GM12878 (cell line): Measurements from ENCODE around the gene LRFN2. TPM values are rescaled to one million over a fixed set of nuclear protein-coding genes. Genes with fewer than 3 reads are reported as not detected.

Source experiments
- ATAC-seq: fragments of 200-7000 bp; cut with Tn5 transposase; 3 replicates; pipeline ENCODE4 v1.9.1; 2020; ENCODE audit warnings: mild to moderate bottlenecking, moderate library complexity
- BruUV-seq: library from RNA; stranded (reverse); fragments of 400-500 nt; replicated peaks from 2 replicates; lab custom pipeline; 2021; lab: Mats Ljungman, UMichigan
- CTCF ChIA-PET: fragments of 300-600 bp; sonication (Branson Sonifier 250); formaldehyde crosslinking; extraction: SDS; loops from one replicate; lab custom pipeline; 2021; ENCODE audit warnings: inconsistent platforms; lab: Yijun Ruan, JAX
- POLR2A ChIA-PET: fragments of 350-600 bp; formaldehyde crosslinking; extraction: SDS; loops from one replicate; lab custom pipeline; 2021; ENCODE audit warnings: inconsistent platforms; lab: Charles Lee
- RAD21 ChIA-PET: fragments of 300-600 bp; sonication (Branson Sonifier 250); formaldehyde crosslinking; loops from one replicate; lab custom pipeline; 2023; ENCODE audit warnings: antibody characterized with exemption; ENCODE audit not compliant: unreplicated experiment; lab: Charles Lee
- SMC1A ChIA-PET: fragments of 300-600 bp; sonication (Branson Sonifier 250); formaldehyde crosslinking; loops from one replicate; lab custom pipeline; 2023; ENCODE audit not compliant: unreplicated experiment, uncharacterized antibody; lab: Charles Lee
- DNase-seq: peaks from one replicate; pipeline ENCODE4 v3.0.0-alpha.2; 2011; ENCODE audit warnings: low read depth, low spot score
- FAIRE-seq: peaks from 3 replicates; lab custom pipeline; 2011; peaks lifted over from hg19 to GRCh38; lab: Jason Lieb, UNC
- H2AFZ ChIP-seq: 2 replicates; pipeline ENCODE4 v1.6.0; 2011; ENCODE audit warnings: low read depth, low read length, control low read depth; ENCODE audit not compliant: control insufficient read depth
- H3K27ac ChIP-seq: 2 replicates; pipeline ENCODE4 v1.5.1; 2011; ENCODE audit warnings: control low read depth; ENCODE audit not compliant: control insufficient read depth, insufficient read depth
- H3K27me3 ChIP-seq, 2 experiments: replicated peaks in 1 of 2; 2 replicates each; pipeline versions ENCODE4 v1.6.0 to v1.6.1; 2011; ENCODE audit warnings: low read length in 1 of 2; ENCODE audit not compliant: control insufficient read depth in 2 of 2, insufficient read depth in 2 of 2
- H3K36me3 ChIP-seq, 2 experiments: 2 replicates each; pipeline ENCODE4 v1.5.1; 2011; ENCODE audit warnings: low read length in 1 of 2; ENCODE audit not compliant: control insufficient read depth in 2 of 2, insufficient read depth in 2 of 2
- H3K4me1 ChIP-seq: 2 replicates; pipeline ENCODE4 v1.6.1; 2011; ENCODE audit warnings: mild to moderate bottlenecking, low read length, moderate library complexity, mixed read lengths; ENCODE audit not compliant: control insufficient read depth, insufficient read depth
- H3K4me2 ChIP-seq: 2 replicates; pipeline ENCODE4 v1.6.0; 2011; ENCODE audit warnings: control low read depth; ENCODE audit not compliant: control insufficient read depth, insufficient read depth
- H3K4me3 ChIP-seq: fragments of 200-600 bp; sonication (generic); 2 replicates; pipeline ENCODE4 v1.5.1; 2016
- H3K79me2 ChIP-seq: 2 replicates; pipeline ENCODE4 v1.6.0; 2011; ENCODE audit warnings: low read length; ENCODE audit not compliant: control insufficient read depth, insufficient read depth
- H3K9ac ChIP-seq: 2 replicates; pipeline ENCODE4 v1.8.0; 2011; ENCODE audit warnings: low read length, control low read depth, mixed read lengths; ENCODE audit not compliant: control insufficient read depth, insufficient read depth
- H3K9me3 ChIP-seq: replicated peaks from 3 replicates; pipeline ENCODE4 v1.5.1; 2011; ENCODE audit warnings: mild to moderate bottlenecking, low read length; ENCODE audit not compliant: control insufficient read depth, insufficient read depth
- H4K20me1 ChIP-seq: 2 replicates; pipeline ENCODE4 v1.6.0; 2011; ENCODE audit not compliant: control insufficient read depth, insufficient read depth
- MTA2 ChIP-seq: fragments of 450-650 bp; IDR thresholded peaks from 2 replicates; pipeline ENCODE4 v1.6.1; 2016; ENCODE audit warnings: low read depth, mild to moderate bottlenecking, moderate library complexity
- NFXL1 ChIP-seq: fragments of 450-650 bp; IDR thresholded peaks from 2 replicates; pipeline ENCODE4 v1.6.1; 2017; ENCODE audit warnings: antibody characterized with exemption, mild to moderate bottlenecking, borderline replicate concordance
- RCOR1 ChIP-seq: conservative IDR thresholded peaks from 2 replicates; pipeline ENCODE4 v1.6.1; 2012; ENCODE audit warnings: low read depth, low read length, improper control_type of control experiment
- RUNX3 ChIP-seq: IDR thresholded peaks from 2 replicates; pipeline ENCODE4 v1.6.1; 2012; ENCODE audit warnings: low read length, inconsistent platforms
- WGBS: methylation state at CpG from one replicate; pipeline ENCODE4 v1.1.6; 2016; ENCODE audit warnings: low lambda C conversion rate; ENCODE audit not compliant: insufficient replicate concordance, insufficient coverage; ENCODE audit errors: missing lambda C conversion rate; 5-methylcytosine and 5-hydroxymethylcytosine counted together
- in situ Hi-C: fragments of 300-500 bp; cut with MboI; formaldehyde crosslinking; loops from 9 replicates; pipeline ENCODE4 v1.14.3; 2018; ENCODE audit warnings: mixed read lengths
- intact Hi-C: fragments of 100-400 bp; cut with micrococcal nuclease; formaldehyde crosslinking; loops from one replicate; pipeline ENCODE4 v1.14.2; 2022; ENCODE audit not compliant: unreplicated experiment
- polyA plus RNA-seq, 11 experiments: library from polyadenylated mRNA; depleted of rRNA in 4 of 11; unstranded in 6 of 11; stranded (reverse) in 5 of 11; fragments of >200 nt; fragmentation: Nextera tagmentation in 4 of 11; fragmentation: Illumina TruSeq in 1 of 11; extraction: Ambion mirVana in 4 of 11; extraction: Trizol in 1 of 11; gene quantifications; 1 replicate in 1 of 11; 2 replicates in 10 of 11; pipeline versions ENCODE4 v1.2.1 to v1.2.3, GENCODE V29; 2011 to 2016; ENCODE audit warnings: inconsistent platforms in 2 of 11, missing spikeins in 2 of 11, low read depth in 1 of 11
- total RNA-seq, 4 experiments: library from RNA; depleted of rRNA in 3 of 4; stranded (reverse); fragments of >200 nt in 3 of 4; fragmentation: Illumina TruSeq in 1 of 4; extraction: Trizol in 1 of 4; gene quantifications; 2 replicates each; pipeline versions ENCODE4 v1.2.1 to v1.2.3, GENCODE V29; 2013 to 2021
- TF ChIP-seq, protein P1 (sequence below): fragments of 150-350 bp; IDR thresholded peaks from 2 replicates; pipeline ENCODE4 v1.6.1; 2014; ENCODE audit warnings: mild to moderate bottlenecking, low read depth, low read length
- TF ChIP-seq, protein P2 (sequence below): IDR thresholded peaks from 2 replicates; pipeline ENCODE4 v1.6.1; 2011; ENCODE audit warnings: low read depth, low read length, improper control_type of control experiment, borderline replicate concordance

LRFN2 gene
- total and polyA plus RNA-seq, 10 of the 15 experiments (the other 5 are each of a cell fraction or from before 2014, with no cell fraction given), result not detected

DNA sequence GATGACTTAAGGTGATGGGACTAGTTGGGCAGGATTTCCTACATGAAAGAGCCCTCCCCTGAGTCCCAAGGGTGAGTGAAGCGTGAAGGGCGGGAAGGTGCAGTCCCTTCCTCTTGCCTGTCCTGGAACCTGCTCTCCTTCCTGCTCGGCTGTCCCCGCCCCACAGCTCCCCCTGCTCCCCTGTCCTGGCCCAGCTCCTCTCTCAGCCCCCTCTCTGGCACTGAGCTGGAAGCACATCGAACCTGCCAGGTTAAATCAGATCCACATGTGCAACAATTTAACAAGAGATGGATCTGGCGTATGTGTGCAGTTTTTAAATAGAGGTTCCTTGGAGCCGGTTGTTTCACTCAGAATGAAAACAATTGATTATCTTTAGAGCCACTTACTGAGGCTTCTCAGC lies 95.0 kb downstream of the LRFN2 start:
- SMC1A ChIA-PET, result no interaction called here
- Histone ChIP-seq H3K79me2 (no peaks in the 10 kb centered on the region), H3K9me3 (no peaks in the 10 kb centered on the region), H3K4me2 (no peak overlapping the region), H3K36me3 (no peaks in the 10 kb centered on the region), H3K27me3 (peaks cover 2% of the 10 kb centered on the region in 2 experiments; a peak in 3 of 4 replicates), H3K9ac (no peak overlapping the region), H3K4me3 (no peak overlapping the region), H3K27ac (no peak overlapping the region), H2AFZ (no peak overlapping the region), H4K20me1 (no peaks in the 10 kb centered on the region), H3K4me1 (no peaks in the 10 kb centered on the region)
- intact Hi-C loops, result no loop called here
- FAIRE-seq (no peak), DNase-seq (no peak), ATAC-seq (no peak)
- WGBS, result 37% methylated on average over 5 of the region's 7 CpGs
- in situ Hi-C loops, result no loop called here
- POLR2A ChIA-PET, result no interaction called here
- CTCF ChIA-PET, result no interaction called here
- TF ChIP-seq RCOR1 (no peak), MTA2 (no peak), RUNX3 (no peak)
- TF ChIP-seq, protein P1, sequence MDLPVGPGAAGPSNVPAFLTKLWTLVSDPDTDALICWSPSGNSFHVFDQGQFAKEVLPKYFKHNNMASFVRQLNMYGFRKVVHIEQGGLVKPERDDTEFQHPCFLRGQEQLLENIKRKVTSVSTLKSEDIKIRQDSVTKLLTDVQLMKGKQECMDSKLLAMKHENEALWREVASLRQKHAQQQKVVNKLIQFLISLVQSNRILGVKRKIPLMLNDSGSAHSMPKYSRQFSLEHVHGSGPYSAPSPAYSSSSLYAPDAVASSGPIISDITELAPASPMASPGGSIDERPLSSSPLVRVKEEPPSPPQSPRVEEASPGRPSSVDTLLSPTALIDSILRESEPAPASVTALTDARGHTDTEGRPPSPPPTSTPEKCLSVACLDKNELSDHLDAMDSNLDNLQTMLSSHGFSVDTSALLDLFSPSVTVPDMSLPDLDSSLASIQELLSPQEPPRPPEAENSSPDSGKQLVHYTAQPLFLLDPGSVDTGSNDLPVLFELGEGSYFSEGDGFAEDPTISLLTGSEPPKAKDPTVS, result no peak
- TF ChIP-seq, protein P2, sequence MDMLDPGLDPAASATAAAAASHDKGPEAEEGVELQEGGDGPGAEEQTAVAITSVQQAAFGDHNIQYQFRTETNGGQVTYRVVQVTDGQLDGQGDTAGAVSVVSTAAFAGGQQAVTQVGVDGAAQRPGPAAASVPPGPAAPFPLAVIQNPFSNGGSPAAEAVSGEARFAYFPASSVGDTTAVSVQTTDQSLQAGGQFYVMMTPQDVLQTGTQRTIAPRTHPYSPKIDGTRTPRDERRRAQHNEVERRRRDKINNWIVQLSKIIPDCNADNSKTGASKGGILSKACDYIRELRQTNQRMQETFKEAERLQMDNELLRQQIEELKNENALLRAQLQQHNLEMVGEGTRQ, result no peak
- BruUV-seq, result no TSS peak
- RAD21 ChIA-PET, result no interaction called here

DNA sequence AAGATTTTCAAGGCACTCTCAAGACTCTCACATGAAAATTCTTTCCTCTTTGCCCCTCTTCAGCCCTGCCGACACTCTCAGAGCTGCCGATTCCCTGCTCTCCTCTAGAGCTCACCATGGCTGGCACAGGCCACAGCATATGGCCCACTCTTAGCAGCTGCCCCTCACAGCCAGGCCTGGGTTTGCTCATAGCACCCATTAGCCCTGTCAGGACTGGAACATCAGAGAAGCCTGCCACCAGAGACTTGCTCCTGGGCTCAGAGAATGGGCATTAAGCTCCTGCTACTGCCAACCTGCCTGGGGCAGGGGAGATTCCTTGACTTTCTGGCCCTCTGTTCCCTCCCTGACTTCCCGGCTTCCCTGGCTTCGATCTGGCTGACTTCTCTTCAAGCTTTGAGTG lies 96.7 kb downstream of the LRFN2 start:
- TF ChIP-seq NFXL1, result no peak
- H3K27me3 ChIP-seq, result peaks cover 0 to 2% of the 10 kb centered on the region in 2 experiments; a peak in 2 of 4 replicates
- no peaks in the 10 kb centered on the region for H3K9me3 ChIP-seq
- no peak overlapping the region for H3K4me2 ChIP-seq
- no peaks in the 10 kb centered on the region for H4K20me1 ChIP-seq
- SMC1A ChIA-PET, result no interaction called here
- H3K4me3 ChIP-seq, result no peak overlapping the region
- no peak for FAIRE-seq
- H3K4me1 ChIP-seq, result no peaks in the 10 kb centered on the region
- H3K9ac ChIP-seq, result no peak overlapping the region
- BruUV-seq, result no TSS peak
- intact Hi-C loops, result no loop called here
- WGBS, result 59% methylated on average over 4 of the region's 4 CpGs
- no peaks in the 10 kb centered on the region for H3K36me3 ChIP-seq
- H2AFZ ChIP-seq, result no peak overlapping the region
- CTCF ChIA-PET, result no interaction called here
- no peak for ATAC-seq
- RAD21 ChIA-PET, result no interaction called here
- in situ Hi-C loops, result no loop called here
- POLR2A ChIA-PET, result no interaction called here
- H3K79me2 ChIP-seq, result no peaks in the 10 kb centered on the region
- DNase-seq, result no peak
- no peak overlapping the region for H3K27ac ChIP-seq
